A673 (cell line): ENCODE data around the gene SYT13. TPM values are rescaled to one million over a fixed set of nuclear protein-coding genes. Genes with fewer than 3 reads are reported as not detected.

Source experiments
- BruUV-seq: library from RNA; stranded (reverse); fragments of 400-500 nt; replicated peaks from 2 replicates; lab custom pipeline; 2021; lab: Mats Ljungman, UMichigan
- CTCF ChIA-PET: fragments of 300-600 bp; sonication (Branson Sonifier 250); formaldehyde crosslinking; loops from one replicate; lab custom pipeline; 2022; ENCODE audit warnings: antibody characterized with exemption; lab: Charles Lee
- POLR2A ChIA-PET: fragments of 300-600 bp; sonication (Branson Sonifier 250); formaldehyde crosslinking; loops from one replicate; lab custom pipeline; 2022; ENCODE audit warnings: antibody characterized with exemption; ENCODE audit not compliant: low non-redundant PET; lab: Charles Lee
- DNase-seq: peaks from one replicate; pipeline ENCODE4 v3.0.0-alpha.2; 2015; ENCODE audit warnings: low spot score
- H3K27ac ChIP-seq: fragments of 200-600 bp; sonication (generic); 2 replicates; pipeline ENCODE4 v1.5.1; 2016; ENCODE audit warnings: mixed run types, low read depth, mild to moderate bottlenecking, mixed read lengths, antibody characterized with exemption, low read length; ENCODE audit not compliant: poor library complexity, severe bottlenecking
- H3K27me3 ChIP-seq: fragments of 200-600 bp; sonication (generic); replicated peaks from 2 replicates; pipeline ENCODE4 v1.6.1; 2017; ENCODE audit warnings: mixed run types, low read depth, mild to moderate bottlenecking, mixed read lengths, antibody characterized with exemption, low read length; ENCODE audit not compliant: insufficient read depth, poor library complexity
- H3K36me3 ChIP-seq: fragments of 200-600 bp; sonication (generic); 2 replicates; pipeline ENCODE4 v1.6.1; 2016; ENCODE audit warnings: mixed run types, mild to moderate bottlenecking, mixed read lengths, antibody characterized with exemption, low read length; ENCODE audit not compliant: insufficient read depth, poor library complexity, severe bottlenecking
- H3K4me1 ChIP-seq: fragments of 200-600 bp; sonication (generic); 2 replicates; pipeline ENCODE4 v1.6.1; 2017; ENCODE audit warnings: mixed run types, mild to moderate bottlenecking, mixed read lengths, antibody characterized with exemption, low read length; ENCODE audit not compliant: insufficient read depth, poor library complexity, severe bottlenecking
- H3K4me3 ChIP-seq: fragments of 200-600 bp; sonication (generic); 2 replicates; pipeline ENCODE4 v1.5.1; 2016; ENCODE audit warnings: low read depth, mixed run types, mild to moderate bottlenecking, mixed read lengths, low read length; ENCODE audit not compliant: poor library complexity, severe bottlenecking
- H3K9me3 ChIP-seq: fragments of 200-600 bp; sonication (generic); 2 replicates; pipeline ENCODE4 v1.6.1; 2016; ENCODE audit warnings: mixed run types, low read depth, mild to moderate bottlenecking, mixed read lengths, antibody characterized with exemption, low read length; ENCODE audit not compliant: poor library complexity, severe bottlenecking
- CTCF ChIP-seq: fragments of 300-800, 200-600 bp; sonication (generic); conservative IDR thresholded peaks from 2 replicates; pipeline ENCODE4 v1.5.1; 2017; ENCODE audit warnings: low read depth, mild to moderate bottlenecking, antibody characterized with exemption, low read length, moderate library complexity, mixed read lengths
- EZH2 ChIP-seq: fragments of 200-600 bp; sonication (generic); IDR thresholded peaks from 2 replicates; pipeline ENCODE4 v1.6.1; 2017; ENCODE audit warnings: borderline replicate concordance, low read depth, mild to moderate bottlenecking, mixed read lengths, antibody characterized with exemption, low read length; ENCODE audit not compliant: poor library complexity, severe bottlenecking
- intact Hi-C: fragments of 100-400 bp; cut with micrococcal nuclease; formaldehyde crosslinking; loops from one replicate; pipeline ENCODE4 v1.10.0; 2022; ENCODE audit not compliant: unreplicated experiment
- total RNA-seq: library from RNA; stranded (reverse); gene quantifications from 2 replicates; pipeline ENCODE4 v1.2.3, GENCODE V29; 2021

SYT13 gene
- total RNA-seq, 1 experiment from 2014 or later: 0.30 TPM

GRCh38 chr11:45301537-45302246, 15.6 kb upstream of the SYT13 start:
- TF ChIP-seq EZH2 (no peak), CTCF (no peak)
- Histone ChIP-seq H3K9me3 (no peaks in the 10 kb centered on the region), H3K4me3 (no peak overlapping the region), H3K4me1 (no peaks in the 10 kb centered on the region), H3K27me3 (peaks cover 21% of the 10 kb centered on the region), H3K36me3 (no peaks in the 10 kb centered on the region), H3K27ac (no peak overlapping the region)
- ChIA-PET POLR2A (no interaction called here), CTCF (interaction anchor here (0.6 kb wide), 1 partner anchor 191 kb away, joined by 3 read pairs; no protein-coding TSS in a partner anchor)
- DNase-seq: no peak
- intact Hi-C loops: no loop called here
- BruUV-seq: no TSS peak

GRCh38 chr11:45300715-45301114, 14.6 kb upstream of the SYT13 start:
- POLR2A ChIA-PET: no interaction called here
- no peak overlapping the region for H3K4me3 ChIP-seq
- H3K36me3 ChIP-seq: no peaks in the 10 kb centered on the region
- BruUV-seq: no TSS peak
- peaks cover 18% of the 10 kb centered on the region for H3K27me3 ChIP-seq
- no peaks in the 10 kb centered on the region for H3K9me3 ChIP-seq
- DNase-seq: no peak
- no peak overlapping the region for H3K27ac ChIP-seq
- TF ChIP-seq EZH2 (no peak), CTCF (no peak)
- CTCF ChIA-PET: no interaction called here
- no peaks in the 10 kb centered on the region for H3K4me1 ChIP-seq
- intact Hi-C loops: no loop called here

GRCh38 chr11:45298718-45299117, 12.6 kb upstream of the SYT13 start:
- H3K4me3 ChIP-seq: no peak overlapping the region
- no peaks in the 10 kb centered on the region for H3K9me3 ChIP-seq
- CTCF ChIA-PET: no interaction called here
- TF ChIP-seq EZH2 (no peak), CTCF (no peak)
- POLR2A ChIA-PET: no interaction called here
- H3K36me3 ChIP-seq: no peaks in the 10 kb centered on the region
- H3K27me3 ChIP-seq: peaks cover 3% of the 10 kb centered on the region
- H3K27ac ChIP-seq: no peak overlapping the region
- intact Hi-C loops: no loop called here
- BruUV-seq: no TSS peak
- no peak for DNase-seq
- H3K4me1 ChIP-seq: no peaks in the 10 kb centered on the region
